AG09319 (cell line): ENCODE data around the gene NRGN.
A peak's percentile ranks its signal among the peaks of the same experiment; 100 is the strongest.

Source experiments
- DNase-seq: peaks from one replicate; pipeline ENCODE4 v3.0.0-alpha.2; 2010; ENCODE audit warnings: low read depth; ENCODE audit errors: extremely low read depth
- TF ChIP-seq, protein P1 (sequence below): IDR thresholded peaks from 2 replicates; pipeline ENCODE4 v1.5.1; 2011; ENCODE audit warnings: low read depth, mild to moderate bottlenecking, inconsistent platforms, low read length, moderate library complexity

The NRGN gene

DNA sequence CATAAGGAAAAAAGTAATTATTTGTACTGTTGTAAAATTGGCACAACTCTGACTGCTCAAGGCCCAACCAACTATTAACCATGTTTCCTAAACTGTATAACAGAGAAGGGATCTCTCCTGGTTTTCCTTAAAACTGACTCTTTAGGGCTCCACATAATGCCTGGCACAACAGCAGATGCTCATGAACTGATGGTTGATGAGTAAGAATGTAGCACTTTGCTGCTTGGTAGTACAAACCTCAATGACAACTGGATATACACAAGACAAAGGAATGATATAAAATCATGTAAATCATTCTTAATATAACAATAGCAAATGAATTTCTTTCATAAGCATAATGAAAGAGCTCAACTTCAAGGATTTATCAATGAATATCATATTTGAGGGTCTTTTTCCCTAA lies 48.8 kb downstream of the NRGN start:
- TF ChIP-seq, protein P1, sequence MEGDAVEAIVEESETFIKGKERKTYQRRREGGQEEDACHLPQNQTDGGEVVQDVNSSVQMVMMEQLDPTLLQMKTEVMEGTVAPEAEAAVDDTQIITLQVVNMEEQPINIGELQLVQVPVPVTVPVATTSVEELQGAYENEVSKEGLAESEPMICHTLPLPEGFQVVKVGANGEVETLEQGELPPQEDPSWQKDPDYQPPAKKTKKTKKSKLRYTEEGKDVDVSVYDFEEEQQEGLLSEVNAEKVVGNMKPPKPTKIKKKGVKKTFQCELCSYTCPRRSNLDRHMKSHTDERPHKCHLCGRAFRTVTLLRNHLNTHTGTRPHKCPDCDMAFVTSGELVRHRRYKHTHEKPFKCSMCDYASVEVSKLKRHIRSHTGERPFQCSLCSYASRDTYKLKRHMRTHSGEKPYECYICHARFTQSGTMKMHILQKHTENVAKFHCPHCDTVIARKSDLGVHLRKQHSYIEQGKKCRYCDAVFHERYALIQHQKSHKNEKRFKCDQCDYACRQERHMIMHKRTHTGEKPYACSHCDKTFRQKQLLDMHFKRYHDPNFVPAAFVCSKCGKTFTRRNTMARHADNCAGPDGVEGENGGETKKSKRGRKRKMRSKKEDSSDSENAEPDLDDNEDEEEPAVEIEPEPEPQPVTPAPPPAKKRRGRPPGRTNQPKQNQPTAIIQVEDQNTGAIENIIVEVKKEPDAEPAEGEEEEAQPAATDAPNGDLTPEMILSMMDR: no peak
- DNase-seq: no peak

DNA sequence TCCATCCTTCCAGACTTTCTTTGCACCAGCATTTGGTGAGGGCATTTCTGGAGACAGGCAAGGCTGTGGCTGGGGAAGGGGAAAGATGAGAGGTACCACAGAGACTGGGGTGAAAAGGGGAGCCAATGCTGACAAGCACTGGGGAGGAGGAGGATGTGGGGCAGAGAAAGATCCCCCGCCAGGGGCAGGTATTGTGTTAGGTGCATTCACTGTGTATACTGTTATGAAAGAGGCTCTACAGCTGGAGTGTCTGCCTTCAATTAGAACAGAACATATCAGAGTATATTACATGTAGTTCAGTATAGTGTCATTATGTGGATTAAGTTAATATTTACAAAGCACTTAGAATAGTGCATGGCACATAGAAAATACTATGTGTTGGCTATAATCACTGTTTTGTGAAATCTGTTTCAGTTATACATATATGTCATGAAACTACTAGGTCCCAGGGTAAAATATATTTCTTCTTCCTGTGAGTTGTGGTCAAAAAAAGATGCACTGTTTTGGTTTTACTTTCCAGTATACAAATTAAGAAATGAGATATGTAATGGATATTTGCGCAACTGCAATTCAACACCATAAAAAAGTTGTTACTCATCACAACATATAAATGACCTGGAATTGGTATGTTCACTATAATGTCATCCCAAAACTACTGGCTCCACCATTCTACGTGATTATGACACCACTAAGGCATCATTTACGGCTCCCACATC lies 52.0 kb downstream of the NRGN start:
- no peak for DNase-seq
- TF ChIP-seq, protein P1: no peak

DNA sequence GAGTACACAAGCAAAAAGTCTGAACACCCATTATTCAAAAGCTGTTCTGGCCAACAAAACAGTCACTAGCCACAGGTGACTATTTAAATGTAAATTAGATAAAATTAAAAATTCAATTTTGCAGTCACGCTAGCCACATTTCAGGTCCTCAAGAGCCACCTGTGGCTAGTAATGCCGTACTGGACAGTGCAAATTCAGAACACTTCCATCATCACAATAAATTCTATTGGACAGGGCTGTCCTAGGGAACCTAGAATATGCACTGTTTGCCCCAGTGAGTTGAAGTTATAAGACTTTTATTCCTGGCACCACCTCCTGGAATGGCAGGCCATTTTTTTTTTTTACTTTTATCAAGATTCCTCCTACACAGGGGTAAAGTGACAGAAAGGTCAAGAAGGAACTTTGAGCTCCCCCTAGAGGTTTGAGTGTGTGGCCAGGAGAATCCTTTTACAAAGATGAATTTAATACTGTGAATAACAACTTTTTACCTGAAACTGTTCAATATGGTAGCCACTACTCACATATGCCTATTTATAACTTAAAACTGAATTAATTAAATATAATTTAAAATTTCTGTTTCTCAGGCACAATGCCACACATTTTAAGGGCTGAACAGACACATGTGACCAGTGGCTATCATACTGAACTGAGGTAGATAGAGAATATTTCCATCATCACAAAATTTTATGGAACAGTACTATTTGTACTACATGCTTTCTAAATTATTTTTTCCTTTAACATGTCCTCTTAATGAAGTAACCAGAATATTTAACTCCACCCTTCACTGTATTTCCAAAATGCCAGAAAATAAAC lies 53.9 kb downstream of the NRGN start:
- no peak for DNase-seq
- TF ChIP-seq, protein P1: peak; percentile 74

DNA sequence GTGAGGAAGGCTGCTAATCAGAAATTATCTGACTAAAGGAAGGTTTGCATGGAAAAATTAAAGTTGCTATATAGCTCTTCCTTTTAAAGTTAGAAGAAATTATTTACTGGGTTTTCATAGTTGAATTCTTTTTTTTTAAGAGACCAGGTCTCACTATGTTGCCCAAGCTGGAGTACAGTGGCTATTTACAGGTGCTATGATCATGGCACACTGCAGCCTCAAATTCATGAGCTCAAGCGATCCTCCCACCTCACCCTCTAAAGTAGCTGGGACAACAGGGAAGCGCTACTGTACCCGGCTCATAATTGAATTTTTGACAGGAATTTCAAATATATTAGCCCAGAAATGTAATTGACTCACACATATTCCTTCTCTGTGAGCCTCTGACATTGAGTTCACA lies 56.6 kb downstream of the NRGN start:
- TF ChIP-seq, protein P1: no peak
- no peak for DNase-seq
